ENCODE results near the gene CD38.

DNA sequence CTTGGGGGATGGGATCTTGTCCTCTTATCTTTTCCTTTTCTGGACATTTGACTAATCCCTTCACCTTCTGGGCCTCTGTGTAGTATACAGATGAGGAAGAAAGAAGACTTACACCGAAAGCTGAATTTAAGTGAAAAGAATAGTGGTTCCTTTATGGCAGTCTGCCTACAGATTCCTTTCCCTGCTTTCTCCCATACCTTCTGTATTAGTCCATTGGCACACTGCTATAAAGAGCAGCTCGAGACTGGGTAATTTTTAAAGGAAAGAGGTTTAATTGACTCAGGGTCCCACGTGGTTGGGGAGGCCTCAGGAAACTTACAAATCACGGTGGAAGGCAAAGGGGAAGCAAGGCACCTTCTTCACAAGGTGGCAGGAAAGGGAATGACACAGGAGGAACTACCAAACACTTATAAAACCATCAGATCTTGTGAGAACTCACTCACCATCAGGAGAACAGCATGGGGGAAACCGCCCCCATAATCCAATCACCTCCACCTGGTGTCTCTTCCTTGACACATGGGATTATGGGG lies 34.0 kb upstream of the CD38 start:
- TF ChIP-seq, protein P1, sequence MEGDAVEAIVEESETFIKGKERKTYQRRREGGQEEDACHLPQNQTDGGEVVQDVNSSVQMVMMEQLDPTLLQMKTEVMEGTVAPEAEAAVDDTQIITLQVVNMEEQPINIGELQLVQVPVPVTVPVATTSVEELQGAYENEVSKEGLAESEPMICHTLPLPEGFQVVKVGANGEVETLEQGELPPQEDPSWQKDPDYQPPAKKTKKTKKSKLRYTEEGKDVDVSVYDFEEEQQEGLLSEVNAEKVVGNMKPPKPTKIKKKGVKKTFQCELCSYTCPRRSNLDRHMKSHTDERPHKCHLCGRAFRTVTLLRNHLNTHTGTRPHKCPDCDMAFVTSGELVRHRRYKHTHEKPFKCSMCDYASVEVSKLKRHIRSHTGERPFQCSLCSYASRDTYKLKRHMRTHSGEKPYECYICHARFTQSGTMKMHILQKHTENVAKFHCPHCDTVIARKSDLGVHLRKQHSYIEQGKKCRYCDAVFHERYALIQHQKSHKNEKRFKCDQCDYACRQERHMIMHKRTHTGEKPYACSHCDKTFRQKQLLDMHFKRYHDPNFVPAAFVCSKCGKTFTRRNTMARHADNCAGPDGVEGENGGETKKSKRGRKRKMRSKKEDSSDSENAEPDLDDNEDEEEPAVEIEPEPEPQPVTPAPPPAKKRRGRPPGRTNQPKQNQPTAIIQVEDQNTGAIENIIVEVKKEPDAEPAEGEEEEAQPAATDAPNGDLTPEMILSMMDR (IDR thresholded peaks at IDR 0.05) = no peak
- TF ChIP-seq POLR2AphosphoS5 (IDR thresholded peaks at IDR 0.05) (no peak), EP300 (IDR thresholded peaks at IDR 0.05; ENCODE audit: low read depth) (no peak)

Data from transverse colon (tissue), 4 donors.